ENCODE data around the gene BAZ2B.

BAZ2B gene

DNA sequence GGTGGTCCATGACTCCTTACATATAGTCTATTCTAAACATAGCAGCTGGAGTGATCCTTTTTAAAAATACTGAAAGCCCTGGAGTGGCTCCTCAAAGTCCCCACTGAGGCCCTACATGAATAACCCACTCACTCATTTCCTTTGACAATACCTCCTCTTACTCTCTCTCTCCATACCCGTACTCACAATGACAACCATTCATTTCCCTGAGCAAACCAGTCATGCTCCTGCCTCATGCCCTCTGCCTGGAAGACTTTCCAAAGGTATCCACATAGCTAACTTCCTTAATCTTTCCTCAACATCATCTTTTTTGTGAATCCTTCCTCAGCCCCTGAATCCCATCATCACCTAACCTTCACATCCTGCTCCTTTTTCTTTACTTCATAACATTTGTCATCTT lies 102.6 kb downstream of the BAZ2B start:
- TF ChIP-seq, protein P1, sequence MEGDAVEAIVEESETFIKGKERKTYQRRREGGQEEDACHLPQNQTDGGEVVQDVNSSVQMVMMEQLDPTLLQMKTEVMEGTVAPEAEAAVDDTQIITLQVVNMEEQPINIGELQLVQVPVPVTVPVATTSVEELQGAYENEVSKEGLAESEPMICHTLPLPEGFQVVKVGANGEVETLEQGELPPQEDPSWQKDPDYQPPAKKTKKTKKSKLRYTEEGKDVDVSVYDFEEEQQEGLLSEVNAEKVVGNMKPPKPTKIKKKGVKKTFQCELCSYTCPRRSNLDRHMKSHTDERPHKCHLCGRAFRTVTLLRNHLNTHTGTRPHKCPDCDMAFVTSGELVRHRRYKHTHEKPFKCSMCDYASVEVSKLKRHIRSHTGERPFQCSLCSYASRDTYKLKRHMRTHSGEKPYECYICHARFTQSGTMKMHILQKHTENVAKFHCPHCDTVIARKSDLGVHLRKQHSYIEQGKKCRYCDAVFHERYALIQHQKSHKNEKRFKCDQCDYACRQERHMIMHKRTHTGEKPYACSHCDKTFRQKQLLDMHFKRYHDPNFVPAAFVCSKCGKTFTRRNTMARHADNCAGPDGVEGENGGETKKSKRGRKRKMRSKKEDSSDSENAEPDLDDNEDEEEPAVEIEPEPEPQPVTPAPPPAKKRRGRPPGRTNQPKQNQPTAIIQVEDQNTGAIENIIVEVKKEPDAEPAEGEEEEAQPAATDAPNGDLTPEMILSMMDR (conservative IDR thresholded peaks at IDR 0.05), result no peak
- no peak overlapping the region for H3K27ac ChIP-seq

DNA sequence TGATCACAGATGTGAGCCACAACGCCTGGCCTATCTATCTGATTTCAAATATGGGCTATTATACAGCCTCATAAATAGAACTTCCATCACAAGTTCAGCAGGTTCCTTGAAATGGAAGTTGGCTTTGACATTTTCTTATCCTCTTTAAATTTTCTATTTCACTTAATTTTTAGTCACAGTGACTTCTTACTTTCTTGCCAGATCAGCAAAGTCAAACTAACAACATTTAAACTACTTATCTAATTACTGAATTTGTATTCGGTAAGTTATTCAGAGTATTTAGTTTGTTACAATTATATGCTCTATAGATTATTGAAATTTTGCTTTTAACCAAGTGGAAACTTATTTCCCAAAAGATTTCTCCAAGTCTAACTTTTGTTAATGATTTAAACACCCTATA lies 108.2 kb downstream of the BAZ2B start:
- TF ChIP-seq, protein P1 (conservative IDR thresholded peaks at IDR 0.05), result no peak
- TF ChIP-seq ZFX (IDR thresholded peaks at IDR 0.05), result no peak
- no peak overlapping the region for H3K27ac ChIP-seq

DNA sequence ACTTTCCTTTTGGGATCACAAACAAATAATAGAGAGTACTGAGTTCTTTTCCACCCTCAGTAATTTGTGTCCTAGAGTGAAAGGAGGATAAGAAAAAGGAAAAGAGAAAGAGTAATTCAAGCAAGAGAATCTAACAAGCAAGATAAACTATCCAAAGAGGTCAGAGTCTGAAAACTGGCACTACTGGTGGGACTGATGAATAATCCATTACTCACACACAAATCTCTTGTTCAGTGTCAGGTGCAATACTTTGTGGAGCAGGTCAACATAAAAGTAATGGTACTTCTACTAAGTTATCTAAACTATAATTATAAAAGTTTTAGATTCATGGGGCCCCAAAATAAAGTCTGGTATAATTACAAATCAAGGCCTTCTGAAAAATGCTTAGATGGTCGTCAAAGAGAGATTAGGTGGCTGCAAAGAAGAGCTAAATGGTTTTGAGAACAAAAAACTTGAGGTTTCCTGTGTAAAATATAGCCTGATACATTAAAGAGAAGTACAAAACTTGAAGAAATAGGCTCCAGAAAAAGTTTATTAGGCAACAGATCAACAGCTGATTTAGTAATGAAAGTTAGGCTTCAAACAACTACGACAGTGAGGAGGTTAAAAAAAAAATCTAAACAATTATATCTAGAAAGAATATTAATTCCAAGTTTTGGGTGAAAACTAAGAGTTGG lies 109.4 kb downstream of the BAZ2B start:
- H3K27ac ChIP-seq, result no peak overlapping the region
- TF ChIP-seq, protein P1 (conservative IDR thresholded peaks at IDR 0.05), result no peak
- TF ChIP-seq ZFX (IDR thresholded peaks at IDR 0.05), result no peak

DNA sequence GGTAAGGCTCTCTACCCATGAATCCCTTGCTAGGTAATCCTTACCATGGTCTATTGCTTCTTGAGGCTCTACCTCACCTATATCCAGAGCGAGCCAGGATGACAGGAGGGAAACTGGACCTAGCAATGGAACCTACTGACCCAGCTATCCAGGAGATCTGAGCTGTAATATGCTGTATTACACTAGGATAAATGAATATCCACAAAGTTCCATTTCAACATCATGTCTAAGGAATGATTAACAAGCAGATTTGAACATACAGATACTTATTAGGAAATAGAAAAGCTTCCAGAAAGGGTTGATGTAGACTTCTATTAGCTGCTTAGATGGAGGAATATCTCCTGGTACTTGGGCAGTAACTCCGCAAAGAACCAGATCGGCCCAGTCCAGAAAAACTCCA lies 110.1 kb downstream of the BAZ2B start:
- no peak overlapping the region for H3K27ac ChIP-seq
- TF ChIP-seq ZFX (IDR thresholded peaks at IDR 0.05), result no peak
- TF ChIP-seq, protein P1 (conservative IDR thresholded peaks at IDR 0.05), result no peak

DNA sequence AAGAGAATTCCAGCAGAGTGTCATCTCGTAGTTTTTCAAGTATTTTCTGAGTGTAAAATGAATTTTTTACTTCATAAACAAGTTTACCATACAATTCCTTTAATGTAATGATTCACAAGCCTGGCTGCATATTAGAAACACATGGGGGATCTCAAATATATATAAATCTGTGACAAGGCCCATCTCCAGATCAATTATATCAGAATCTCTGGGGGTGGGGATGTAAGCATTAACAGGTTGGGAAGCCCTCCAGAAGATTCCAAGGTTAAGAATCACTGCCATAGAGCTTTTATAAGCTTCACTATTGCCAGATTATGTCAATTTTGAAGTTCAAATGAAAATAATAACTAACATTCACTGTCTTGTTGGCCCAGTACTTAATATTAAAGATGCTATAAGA lies 111.2 kb downstream of the BAZ2B start:
- no peak overlapping the region for H3K27ac ChIP-seq
- TF ChIP-seq ZFX (IDR thresholded peaks at IDR 0.05), result no peak
- TF ChIP-seq, protein P1 (conservative IDR thresholded peaks at IDR 0.05), result no peak

DNA sequence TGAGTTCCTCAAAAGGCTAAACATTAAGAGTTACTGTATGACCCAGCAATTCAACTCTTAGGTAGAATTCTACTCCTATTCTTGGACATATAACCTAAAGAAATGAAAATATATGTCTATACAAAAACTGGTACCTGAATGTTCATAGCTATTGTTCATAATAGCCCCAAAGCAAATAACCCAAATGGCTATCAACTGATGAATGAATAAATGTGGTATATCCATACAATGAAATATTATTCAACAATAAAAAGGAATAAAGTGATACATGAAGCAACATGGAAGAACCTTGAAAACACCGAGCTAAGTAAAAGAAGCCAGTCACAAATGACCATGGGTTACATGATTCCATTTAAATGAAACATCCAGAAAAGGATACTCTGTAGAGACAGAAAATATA lies 114.6 kb downstream of the BAZ2B start:
- TF ChIP-seq ZFX (IDR thresholded peaks at IDR 0.05), result no peak
- TF ChIP-seq, protein P1 (conservative IDR thresholded peaks at IDR 0.05), result no peak
- H3K27ac ChIP-seq, result no peak overlapping the region

DNA sequence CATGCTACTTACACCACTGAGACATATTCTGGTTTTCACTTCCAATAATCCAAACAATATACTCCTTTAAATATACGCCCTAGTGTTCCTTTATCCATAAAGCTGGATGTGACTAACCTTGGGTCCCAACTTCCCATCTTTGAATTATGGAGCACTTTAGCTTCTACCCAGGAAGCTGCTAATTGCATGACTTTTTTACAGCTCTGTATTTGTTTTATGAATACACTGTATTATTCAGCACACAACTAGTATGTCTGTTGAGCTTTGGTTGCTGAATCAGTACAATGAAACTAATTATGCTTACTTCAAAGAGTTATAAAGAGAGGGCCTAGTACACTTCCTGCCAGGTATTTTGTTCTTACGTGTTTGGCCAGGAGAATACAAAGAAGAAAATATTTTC lies 118.5 kb downstream of the BAZ2B start:
- no peak for TF ChIP-seq ZFX (IDR thresholded peaks at IDR 0.05)
- TF ChIP-seq, protein P1 (conservative IDR thresholded peaks at IDR 0.05), result no peak
- no peak overlapping the region for H3K27ac ChIP-seq

Data from C4-2B (cell line).